IMR-90 (cell line): ENCODE data around the gene PTEN. TPM values are rescaled to one million over a fixed set of nuclear protein-coding genes. Genes with fewer than 3 reads are reported as not detected.
A peak's percentile ranks its signal among the peaks of the same experiment; 100 is the strongest.

Source experiments
- ATAC-seq: fragments of 200-7000 bp; cut with Tn5 transposase; 2 replicates; pipeline ENCODE4 v1.9.1; 2020; ENCODE audit warnings: low read depth, mild to moderate bottlenecking, moderate library complexity
- BruUV-seq: library from RNA; stranded (reverse); fragments of 400-500 nt; replicated peaks from 2 replicates; lab custom pipeline; 2021; lab: Mats Ljungman, UMichigan
- CTCF ChIA-PET: fragments of 300-600 bp; formaldehyde crosslinking; extraction: SDS; loops from one replicate; lab custom pipeline; 2021; ENCODE audit warnings: antibody characterized with exemption; lab: Yijun Ruan, JAX
- POLR2A ChIA-PET: fragments of 300-600 bp; sonication (Branson Sonifier 250); formaldehyde crosslinking; loops from one replicate; lab custom pipeline; 2022; ENCODE audit warnings: antibody characterized with exemption; ENCODE audit not compliant: unreplicated experiment; lab: Charles Lee
- DNase-seq: peaks from one replicate; pipeline ENCODE4 v3.0.0; 2013
- H2AFZ ChIP-seq: replicated peaks from 2 replicates; pipeline ENCODE3; 2013; ENCODE audit warnings: low read length, mild to moderate bottlenecking; ENCODE audit not compliant: poor library complexity
- H2AK5ac ChIP-seq: 2 replicates; pipeline ENCODE4 v1.6.1; 2013; ENCODE audit warnings: low read depth, low read length, inconsistent platforms
- H2AK9ac ChIP-seq: replicated peaks from 2 replicates; pipeline ENCODE3; 2013; ENCODE audit warnings: mild to moderate bottlenecking, low read depth, low read length, moderate library complexity; ENCODE audit not compliant: poor library complexity
- H2BK120ac ChIP-seq: 2 replicates; pipeline ENCODE4 v1.6.1; 2013; ENCODE audit warnings: low read depth, low read length, inconsistent platforms
- H2BK15ac ChIP-seq: 3 replicates; pipeline ENCODE4 v1.6.1; 2013; ENCODE audit warnings: low read depth, low read length, inconsistent platforms
- H2BK20ac ChIP-seq: 2 replicates; pipeline ENCODE4 v1.6.1; 2013; ENCODE audit warnings: low read depth, mild to moderate bottlenecking, inconsistent platforms, low read length, moderate library complexity
- H2BK5ac ChIP-seq: 2 replicates; pipeline ENCODE4 v1.6.1; 2013; ENCODE audit warnings: mild to moderate bottlenecking, low read depth, low read length, inconsistent platforms; ENCODE audit not compliant: poor library complexity, severe bottlenecking
- H3K14ac ChIP-seq: replicated peaks from 2 replicates; pipeline ENCODE4 v1.6.1; 2013; ENCODE audit warnings: low read depth, low read length, inconsistent platforms
- H3K18ac ChIP-seq: 2 replicates; pipeline ENCODE4 v1.6.1; 2013; ENCODE audit warnings: low read depth, low read length, control low read depth
- H3K23ac ChIP-seq: 2 replicates; pipeline ENCODE4 v1.6.1; 2013; ENCODE audit warnings: low read depth, low read length, inconsistent platforms
- H3K27ac ChIP-seq: 2 replicates; pipeline ENCODE4 v1.5.1; 2013; ENCODE audit warnings: mild to moderate bottlenecking, control low read depth, low read length; ENCODE audit not compliant: insufficient read depth
- H3K27me3 ChIP-seq: 2 replicates; pipeline ENCODE4 v1.6.1; 2013; ENCODE audit warnings: low read length; ENCODE audit not compliant: control insufficient read depth, insufficient read depth
- H3K36me3 ChIP-seq: 2 replicates; pipeline ENCODE4 v1.6.1; 2013; ENCODE audit warnings: low read length, mixed read lengths; ENCODE audit not compliant: control insufficient read depth, insufficient read depth
- H3K4ac ChIP-seq: 2 replicates; pipeline ENCODE4 v1.6.1; 2013; ENCODE audit warnings: low read depth, low read length, inconsistent platforms
- H3K4me1 ChIP-seq: 2 replicates; pipeline ENCODE4 v1.6.1; 2013; ENCODE audit warnings: low read length, mixed read lengths; ENCODE audit not compliant: control insufficient read depth, insufficient read depth
- H3K4me2 ChIP-seq: 2 replicates; pipeline ENCODE4 v1.6.1; 2013; ENCODE audit warnings: low read depth, mild to moderate bottlenecking, control low read depth, low read length, moderate library complexity
- H3K4me3 ChIP-seq: 2 replicates; pipeline ENCODE4 v1.5.1; 2013; ENCODE audit warnings: low read depth, mild to moderate bottlenecking, control low read depth, low read length, moderate library complexity; ENCODE audit not compliant: insufficient read depth
- H3K56ac ChIP-seq: 2 replicates; pipeline ENCODE4 v1.6.1; 2013; ENCODE audit warnings: low read length, inconsistent platforms; ENCODE audit not compliant: insufficient read depth; ENCODE audit errors: extremely low read depth
- H3K79me1 ChIP-seq, 2 experiments: 2 replicates each; pipeline ENCODE4 v1.6.1; 2013; ENCODE audit warnings: low read length in 2 of 2, inconsistent platforms in 1 of 2, low read depth in 1 of 2
- H3K9ac ChIP-seq: 2 replicates; pipeline ENCODE4 v1.6.1; 2013; ENCODE audit warnings: low read depth, low read length, control low read depth
- H3K9me1 ChIP-seq: 2 replicates; pipeline ENCODE4 v1.6.1; 2013; ENCODE audit warnings: low read length, inconsistent platforms; ENCODE audit not compliant: insufficient read depth
- H3K9me3 ChIP-seq: 2 replicates; pipeline ENCODE4 v1.6.1; 2013; ENCODE audit warnings: low read length; ENCODE audit not compliant: control insufficient read depth, insufficient read depth
- H4K20me1 ChIP-seq: 2 replicates; pipeline ENCODE4 v1.6.1; 2013; ENCODE audit warnings: low read length, inconsistent platforms; ENCODE audit not compliant: insufficient read depth
- H4K5ac ChIP-seq: 2 replicates; pipeline ENCODE4 v1.6.1; 2013; ENCODE audit warnings: mild to moderate bottlenecking, low read depth, low read length, control low read depth
- H4K8ac ChIP-seq, 2 experiments: 2 replicates each; pipeline ENCODE4 v1.6.1; 2013; ENCODE audit warnings: low read depth in 2 of 2, low read length in 2 of 2, control low read depth in 1 of 2, inconsistent platforms in 1 of 2
- H4K91ac ChIP-seq: 2 replicates; pipeline ENCODE4 v1.6.1; 2013; ENCODE audit warnings: low read depth, low read length, inconsistent platforms; ENCODE audit not compliant: insufficient read depth
- BHLHE40 ChIP-seq: fragments of 150-350 bp; IDR thresholded peaks from 2 replicates; pipeline ENCODE4 v1.6.1; 2016; ENCODE audit warnings: mild to moderate bottlenecking, low read depth, low read length
- CHD1 ChIP-seq: IDR thresholded peaks from 2 replicates; pipeline ENCODE4 v1.6.1; 2012; ENCODE audit warnings: low read depth, low read length, improper control_type of control experiment
- CTCF ChIP-seq: conservative IDR thresholded peaks from 2 replicates; pipeline ENCODE4 v1.5.1; 2012; ENCODE audit warnings: mild to moderate bottlenecking, low read depth, low read length, improper control_type of control experiment
- ELK1 ChIP-seq: fragments of 150-350 bp; IDR thresholded peaks from 2 replicates; pipeline ENCODE4 v1.6.1; 2016; ENCODE audit warnings: low read depth, mild to moderate bottlenecking, low read length, moderate library complexity, borderline replicate concordance
- FOS ChIP-seq: fragments of 150-350 bp; IDR thresholded peaks from 2 replicates; pipeline ENCODE4 v1.6.1; 2016; ENCODE audit warnings: low read depth, low read length
- MAFK ChIP-seq: IDR thresholded peaks from 2 replicates; pipeline ENCODE4 v1.6.1; 2012; ENCODE audit warnings: low read depth, low read length, improper control_type of control experiment
- MXI1 ChIP-seq: IDR thresholded peaks from 2 replicates; pipeline ENCODE4 v1.6.1; 2012; ENCODE audit warnings: low read depth, mild to moderate bottlenecking, low read length, moderate library complexity, borderline replicate concordance
- NFE2L2 ChIP-seq: fragments of 150-350 bp; IDR thresholded peaks from 2 replicates; pipeline ENCODE4 v1.6.1; 2016; ENCODE audit warnings: low read depth, mild to moderate bottlenecking, low read length
- POLR2A ChIP-seq: IDR thresholded peaks from 2 replicates; pipeline ENCODE4 v1.6.1; 2012; ENCODE audit warnings: mild to moderate bottlenecking, low read depth, low read length
- RAD21 ChIP-seq: IDR thresholded peaks from 2 replicates; pipeline ENCODE4 v1.6.1; 2012; ENCODE audit warnings: low read length, improper control_type of control experiment
- RCOR1 ChIP-seq: IDR thresholded peaks from 2 replicates; pipeline ENCODE4 v1.6.1; 2012; ENCODE audit warnings: mild to moderate bottlenecking, low read length, improper control_type of control experiment; ENCODE audit not compliant: insufficient replicate concordance
- RFX5 ChIP-seq: IDR thresholded peaks from 2 replicates; pipeline ENCODE4 v1.8.0; 2012; ENCODE audit warnings: low read depth, mild to moderate bottlenecking, low read length, moderate library complexity
- SMC3 ChIP-seq: fragments of 150-350 bp; IDR thresholded peaks from 2 replicates; pipeline ENCODE4 v1.6.1; 2016; ENCODE audit warnings: low read depth, mild to moderate bottlenecking, antibody characterized with exemption, low read length, moderate library complexity
- USF2 ChIP-seq: fragments of 150-350 bp; IDR thresholded peaks from 2 replicates; pipeline ENCODE4 v1.6.1; 2017; ENCODE audit warnings: mild to moderate bottlenecking, antibody characterized with exemption, low read length, low read depth
- WGBS, 2 experiments: methylation state at CpG; one replicate each; pipeline versions ENCODE4 v1.1.5 to v1.1.7; 2013; ENCODE audit warnings: missing lambda C conversion rate in 2 of 2; ENCODE audit not compliant: insufficient read length in 1 of 2; ENCODE audit errors: extremely low coverage in 2 of 2; 5-methylcytosine and 5-hydroxymethylcytosine counted together
- dilution Hi-C: fragments of 300-500 bp; cut with HindIII; formaldehyde crosslinking; loops from one replicate; pipeline ENCODE4 v1.14.3; 2018; ENCODE audit warnings: low sequenced_read_pairs; ENCODE audit not compliant: unreplicated experiment
- in situ Hi-C: fragments of 300-500 bp; cut with MboI; formaldehyde crosslinking; loops from 3 replicates; pipeline ENCODE4 v1.14.3; 2019; ENCODE audit warnings: low sequenced_read_pairs, inconsistent platforms, mixed read lengths
- intact Hi-C: fragments of 100-400 bp; cut with micrococcal nuclease; formaldehyde crosslinking; loops from 2 replicates; pipeline ENCODE4 v1.10.0; 2022
- polyA plus RNA-seq, 3 experiments: library from polyadenylated mRNA; depleted of rRNA; stranded (reverse); fragments of >200 nt; gene quantifications; 2 replicates each; pipeline ENCODE4 v1.2.3, GENCODE V29; 2012; ENCODE audit warnings: low replicate concordance in 1 of 3
- total RNA-seq: library from RNA; depleted of rRNA; stranded (reverse); fragments of >200 nt; gene quantifications from 2 replicates; pipeline ENCODE4 v1.2.3, GENCODE V29; 2012

Gene PTEN
- total and polyA plus RNA-seq, 2 of the 4 experiments (the other 2 are of a cell fraction): 12.0 to 38.9 TPM

DNA sequence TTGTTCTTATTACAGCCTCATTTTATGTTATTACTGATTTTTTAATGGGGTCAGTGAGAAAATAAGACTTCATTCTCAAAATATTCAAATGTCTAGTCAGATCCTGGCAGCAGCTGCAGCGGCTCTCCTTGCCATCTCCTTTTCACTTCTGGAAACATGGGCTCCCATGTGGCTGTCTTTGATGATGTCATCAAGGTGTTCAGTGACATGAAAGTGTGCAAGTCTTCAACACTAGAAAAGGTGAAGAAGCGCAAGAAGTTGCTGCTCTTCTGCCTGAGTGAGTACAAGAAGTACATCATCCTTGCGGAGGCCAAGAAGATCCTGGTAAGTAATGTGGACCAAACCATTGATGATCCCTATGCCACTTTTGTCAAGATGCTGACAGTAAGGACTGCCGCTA is 19.7 kb upstream of the PTEN start:
- peak overlapping the region; percentile 10 to 94; a peak in 3 of 4 replicates for H4K8ac ChIP-seq
- peak overlapping the region; percentile 98 for H3K4ac ChIP-seq
- no peaks in the 10 kb centered on the region for H3K36me3 ChIP-seq
- peak overlapping the region; percentile 96 for H2BK120ac ChIP-seq
- BruUV-seq: no TSS peak
- no peaks in the 10 kb centered on the region for H3K27me3 ChIP-seq
- H2AFZ ChIP-seq: peak overlapping the region; percentile 3
- H3K9me1 ChIP-seq: peaks cover 14% of the 10 kb centered on the region
- H3K4me2 ChIP-seq: no peak overlapping the region
- DNase-seq: no peak
- peak overlapping the region; percentile 66 for H2AK9ac ChIP-seq
- ATAC-seq: no peak
- peak overlapping the region; percentile 96 for H3K18ac ChIP-seq
- H3K14ac ChIP-seq: peak overlapping the region; percentile 97
- H3K4me3 ChIP-seq: no peak overlapping the region
- peak overlapping the region; percentile 99 for H2BK5ac ChIP-seq
- H4K91ac ChIP-seq: peak overlapping the region; percentile 92
- peaks cover 0 to 10% of the 10 kb centered on the region in 2 experiments; a peak in 2 of 4 replicates for H3K79me1 ChIP-seq
- TF ChIP-seq CTCF (no peak), RFX5 (no peak), BHLHE40 (no peak), MAFK (no peak), RAD21 (no peak), SMC3 (no peak), CHD1 (no peak), NFE2L2 (no peak), FOS (no peak), POLR2A (no peak), ELK1 (no peak), USF2 (no peak), RCOR1 (no peak), MXI1 (no peak)
- H3K4me1 ChIP-seq: peaks cover 7% of the 10 kb centered on the region; the same call in 1 of the 2 replicates
- in situ Hi-C loops: no loop called here
- no peak overlapping the region for H3K56ac ChIP-seq
- POLR2A ChIA-PET: no interaction called here
- H2BK20ac ChIP-seq: peak overlapping the region; percentile 100
- H4K5ac ChIP-seq: peak overlapping the region; percentile 98
- 71% methylated on average over 1 of the region's 4 CpGs; no CpG with 5 or more reads in 1 of the 2 experiments for WGBS, 2 experiments
- H3K9ac ChIP-seq: no peak overlapping the region
- intact Hi-C loops: no loop called here
- CTCF ChIA-PET: no interaction called here
- H2BK15ac ChIP-seq: peak overlapping the region; percentile 88; the same call in 2 of the 3 replicates
- dilution Hi-C loops: no loop called here
- H3K23ac ChIP-seq: peak overlapping the region; percentile 51; the same call in 1 of the 2 replicates
- no peaks in the 10 kb centered on the region for H3K9me3 ChIP-seq
- no peaks in the 10 kb centered on the region for H4K20me1 ChIP-seq
- H3K27ac ChIP-seq: peak overlapping the region; percentile 79; the same call in 1 of the 2 replicates
- peak overlapping the region; percentile 100 for H2AK5ac ChIP-seq
